ENCODE data around the gene DIS3L2. TPM values are rescaled to one million over a fixed set of nuclear protein-coding genes. Genes with fewer than 3 reads are reported as not detected.

Gene DIS3L2
- total and polyA plus RNA-seq, 2 experiments from 2014 or later: 9.3 to 15.6 TPM

GRCh38 chr2:232315049-232315922 lies 353.8 kb downstream of the DIS3L2 start:
- DNase-seq: peak; percentile 92
- Histone ChIP-seq H3K27ac (peak overlapping the region; percentile 41; the same call in 1 of the 2 replicates), H3K4me2 (ENCODE audit: unreplicated experiment) (peak overlapping the region; percentile 18), H3K27me3 (replicated peaks; ENCODE audit: insufficient read depth) (no peaks in the 10 kb centered on the region), H3K4me1 (ENCODE audit: insufficient read depth) (peaks cover 10% of the 10 kb centered on the region; the same call in 1 of the 2 replicates), H3K36me3 (ENCODE audit: low read depth) (no peaks in the 10 kb centered on the region), H3K9me2 (ENCODE audit: insufficient read depth) (no peaks in the 10 kb centered on the region), H3K4me3 (peak overlapping the region; percentile 14; the same call in 1 of the 2 replicates), H2AFZ (no peak overlapping the region), H4K20me1 (ENCODE audit: insufficient read depth) (no peaks in the 10 kb centered on the region), H3K9ac (no peak overlapping the region), H3K9me3 (ENCODE audit: low read depth) (no peaks in the 10 kb centered on the region), H3F3A (ENCODE audit: insufficient read depth) (peaks cover 12% of the 10 kb centered on the region; the same call in 1 of the 2 replicates), H3K79me2 (ENCODE audit: insufficient read depth) (no peaks in the 10 kb centered on the region)
- 44% methylated on average over 12 of the region's 12 CpGs for WGBS, 2 experiments (ENCODE audit: low coverage in 1 of 2, low lambda C conversion rate in 2 of 2, missing lambda C conversion rate in 2 of 2)
- TF ChIP-seq EZH2 (IDR thresholded peaks at IDR 0.05; ENCODE audit: insufficient read depth, poor library complexity, severe bottlenecking) (no peak), EZH2phosphoT487 (IDR thresholded peaks at IDR 0.05; ENCODE audit: insufficient read depth, low read depth) (no peak)
- in situ Hi-C loops (cut with MboI): no loop called here

- no peak overlapping the region for H2AFZ ChIP-seq
- 91 to 94% methylated on average over 8 of the region's 8 CpGs for WGBS, 2 experiments (ENCODE audit: low coverage in 1 of 2, low lambda C conversion rate in 2 of 2, missing lambda C conversion rate in 2 of 2)
- peak overlapping the region; percentile 41; the same call in 1 of the 2 replicates for H3K27ac ChIP-seq
- peaks cover 12% of the 10 kb centered on the region; the same call in 1 of the 2 replicates for H3F3A ChIP-seq (ENCODE audit: insufficient read depth)
- no peaks in the 10 kb centered on the region for H3K79me2 ChIP-seq (ENCODE audit: insufficient read depth)
- H3K9me2 ChIP-seq (ENCODE audit: insufficient read depth): no peaks in the 10 kb centered on the region
- H3K36me3 ChIP-seq (ENCODE audit: low read depth): no peaks in the 10 kb centered on the region
- no peak overlapping the region for H3K9ac ChIP-seq
- H3K27me3 ChIP-seq (replicated peaks; ENCODE audit: insufficient read depth): no peaks in the 10 kb centered on the region
- H3K9me3 ChIP-seq (ENCODE audit: low read depth): no peaks in the 10 kb centered on the region
- no peaks in the 10 kb centered on the region for H4K20me1 ChIP-seq (ENCODE audit: insufficient read depth)
- DNase-seq: no peak
- TF ChIP-seq EZH2 (IDR thresholded peaks at IDR 0.05; ENCODE audit: insufficient read depth, poor library complexity, severe bottlenecking) (no peak), EZH2phosphoT487 (IDR thresholded peaks at IDR 0.05; ENCODE audit: insufficient read depth, low read depth) (no peak)
- in situ Hi-C loops (cut with MboI): no loop called here
- no peak overlapping the region for H3K4me3 ChIP-seq
- H3K4me2 ChIP-seq (ENCODE audit: unreplicated experiment): peak overlapping the region; percentile 18
- peaks cover 10% of the 10 kb centered on the region; the same call in 1 of the 2 replicates for H3K4me1 ChIP-seq (ENCODE audit: insufficient read depth)
Observed at GRCh38 chr2:232315923-232316299, 354.4 kb downstream of the DIS3L2 start.

- DNase-seq: no peak
- Histone ChIP-seq H3K79me2 (ENCODE audit: insufficient read depth) (no peaks in the 10 kb centered on the region), H4K20me1 (ENCODE audit: insufficient read depth) (no peaks in the 10 kb centered on the region), H3K9ac (no peak overlapping the region), H2AFZ (no peak overlapping the region), H3F3A (ENCODE audit: insufficient read depth) (peaks cover 12% of the 10 kb centered on the region; the same call in 1 of the 2 replicates), H3K27ac (no peak overlapping the region), H3K27me3 (replicated peaks; ENCODE audit: insufficient read depth) (no peaks in the 10 kb centered on the region), H3K4me1 (ENCODE audit: insufficient read depth) (peaks cover 10% of the 10 kb centered on the region; the same call in 1 of the 2 replicates), H3K4me3 (no peak overlapping the region), H3K9me2 (ENCODE audit: insufficient read depth) (no peaks in the 10 kb centered on the region), H3K36me3 (ENCODE audit: low read depth) (no peaks in the 10 kb centered on the region), H3K4me2 (ENCODE audit: unreplicated experiment) (no peak overlapping the region), H3K9me3 (ENCODE audit: low read depth) (no peaks in the 10 kb centered on the region)
- in situ Hi-C loops (cut with MboI): no loop called here
- WGBS, 2 experiments (ENCODE audit: low coverage in 1 of 2, low lambda C conversion rate in 2 of 2, missing lambda C conversion rate in 2 of 2): 87 to 90% methylated on average over 12 of the region's 12 CpGs
- TF ChIP-seq EZH2 (IDR thresholded peaks at IDR 0.05; ENCODE audit: insufficient read depth, poor library complexity, severe bottlenecking) (no peak), EZH2phosphoT487 (IDR thresholded peaks at IDR 0.05; ENCODE audit: insufficient read depth, low read depth) (no peak)
Observed at GRCh38 chr2:232316461-232317330, 355.2 kb downstream of the DIS3L2 start.

DNA sequence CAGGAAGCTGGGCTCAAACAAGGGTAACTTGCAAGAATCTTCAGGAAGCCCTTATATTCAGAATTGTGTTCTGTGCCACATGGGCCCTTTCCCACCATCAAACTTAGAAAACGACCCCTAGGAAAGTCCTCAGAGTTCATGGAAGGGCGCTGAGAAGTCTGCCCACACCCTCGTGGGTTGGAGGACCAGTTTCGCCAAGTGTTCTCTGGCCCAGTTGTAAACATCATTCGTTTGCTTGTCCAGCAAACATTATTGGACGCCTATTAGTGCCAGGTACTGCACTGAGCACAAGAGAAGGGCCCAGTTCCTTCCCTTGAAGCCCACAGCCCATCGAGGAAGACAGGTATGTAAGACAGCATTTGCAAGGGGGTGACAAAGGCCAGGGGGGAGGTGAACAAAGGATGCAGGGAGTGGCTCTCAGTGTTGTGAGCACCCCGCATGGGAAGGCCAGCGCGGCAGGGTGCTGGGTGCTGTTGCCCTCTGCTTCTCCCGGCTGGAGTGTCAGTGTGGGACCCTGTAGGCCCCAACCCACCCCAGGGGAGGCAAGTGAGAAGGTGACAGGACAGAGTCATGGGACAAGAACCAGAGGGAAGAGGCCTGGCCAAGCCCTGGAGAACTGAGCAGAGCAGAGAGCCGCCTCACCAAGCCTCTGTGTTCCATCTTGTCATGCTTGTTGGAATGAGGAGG lies 356.8 kb downstream of the DIS3L2 start:
- in situ Hi-C loops (cut with MboI): no loop called here
- Histone ChIP-seq H3K4me1 (ENCODE audit: insufficient read depth) (peaks cover 10% of the 10 kb centered on the region; the same call in 1 of the 2 replicates), H3K4me2 (ENCODE audit: unreplicated experiment) (no peak overlapping the region), H3K4me3 (no peak overlapping the region), H3K36me3 (ENCODE audit: low read depth) (no peaks in the 10 kb centered on the region), H2AFZ (no peak overlapping the region), H3K27me3 (replicated peaks; ENCODE audit: insufficient read depth) (no peaks in the 10 kb centered on the region), H3K9ac (no peak overlapping the region), H3K9me2 (ENCODE audit: insufficient read depth) (no peaks in the 10 kb centered on the region), H3K9me3 (ENCODE audit: low read depth) (no peaks in the 10 kb centered on the region), H4K20me1 (ENCODE audit: insufficient read depth) (no peaks in the 10 kb centered on the region), H3K27ac (no peak overlapping the region), H3K79me2 (ENCODE audit: insufficient read depth) (no peaks in the 10 kb centered on the region), H3F3A (ENCODE audit: insufficient read depth) (peaks cover 12% of the 10 kb centered on the region; the same call in 1 of the 2 replicates)
- TF ChIP-seq EZH2phosphoT487 (IDR thresholded peaks at IDR 0.05; ENCODE audit: insufficient read depth, low read depth): no peak
- TF ChIP-seq EZH2 (IDR thresholded peaks at IDR 0.05; ENCODE audit: insufficient read depth, poor library complexity, severe bottlenecking): no peak
- DNase-seq: no peak
- 96 to 97% methylated on average over 12 of the region's 12 CpGs for WGBS, 2 experiments (ENCODE audit: low coverage in 1 of 2, low lambda C conversion rate in 2 of 2, missing lambda C conversion rate in 2 of 2)
